Measurements from ENCODE around the gene GPR156. TPM values are rescaled to one million over a fixed set of nuclear protein-coding genes. Genes with fewer than 3 reads are reported as not detected.

GPR156 gene
- total and polyA plus RNA-seq, 2 donors from 2014 or later, result 0.17 to 0.50 TPM

DNA sequence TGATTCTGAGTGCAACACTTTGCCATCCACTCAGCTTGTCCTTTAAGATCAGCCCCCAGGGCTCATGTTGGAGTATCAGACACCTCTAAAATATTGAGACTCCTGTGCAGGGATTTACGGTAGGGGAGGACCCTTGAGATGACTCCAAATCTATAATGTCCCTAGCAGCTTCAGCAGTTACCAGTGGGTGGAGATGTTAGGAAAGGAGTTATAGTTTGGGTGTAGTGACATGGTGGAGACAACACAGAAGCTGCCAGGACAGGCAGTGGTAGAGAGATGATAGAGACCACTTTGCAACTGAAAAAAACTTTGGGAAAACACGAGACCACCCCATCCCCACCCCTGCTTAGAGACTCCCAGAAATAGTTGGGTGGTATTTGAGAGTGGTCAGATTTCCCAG, 147.5 kb downstream of the GPR156 start:
- no peaks in the 10 kb centered on the region for H3K36me3 ChIP-seq (ENCODE audit: control insufficient read depth in 2 of 3, insufficient read depth in 3 of 3, low read length in 3 of 3)
- no peaks in the 10 kb centered on the region for H3K27me3 ChIP-seq (ENCODE audit: control insufficient read depth, insufficient read depth, low read length)
- DNase-seq, result no peak
- H3K9me3 ChIP-seq (ENCODE audit: control insufficient read depth in 2 of 3, insufficient read depth in 1 of 3, low read length in 3 of 3), result no peaks in the 10 kb centered on the region
- H3K4me1 ChIP-seq (ENCODE audit: control insufficient read depth in 2 of 3, insufficient read depth in 2 of 3, low read depth in 1 of 3, low read length in 3 of 3), result no peaks in the 10 kb centered on the region
- H3K27ac ChIP-seq (ENCODE audit: low read depth in 2 of 2, low read length in 2 of 2), result no peak overlapping the region
- FAIRE-seq, result no peak
- H3K9ac ChIP-seq (ENCODE audit: low read length in 3 of 3), result no peak overlapping the region
- intact Hi-C loops (cut with DNase I), result no loop called here
- no peak for TF ChIP-seq CTCF (IDR thresholded peaks at IDR 0.05; ENCODE audit: borderline replicate concordance, extremely low read depth, insufficient read depth)
- H3K4me3 ChIP-seq (ENCODE audit: low read length in 3 of 3), result no peak overlapping the region

DNA sequence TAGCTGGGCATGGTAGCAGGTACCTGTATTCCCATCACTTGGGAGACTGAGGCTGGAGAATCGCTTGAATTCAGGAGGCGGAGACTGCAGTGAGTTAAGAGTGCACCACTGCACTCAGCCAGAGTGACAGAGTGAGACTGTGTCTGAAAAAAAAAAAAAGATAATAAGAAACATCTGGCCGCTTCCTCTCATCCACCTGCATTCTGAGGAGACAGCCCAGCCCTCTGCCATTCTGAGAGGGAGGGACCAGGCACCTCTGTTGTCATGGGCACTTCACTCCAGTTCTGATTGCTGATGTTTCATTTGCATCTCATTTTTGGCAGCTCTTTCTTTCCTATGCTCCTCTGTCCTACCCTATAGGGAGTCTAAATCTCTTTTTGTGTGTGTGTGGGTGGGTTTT, 154.4 kb downstream of the GPR156 start:
- Histone ChIP-seq H3K4me1 (ENCODE audit: control insufficient read depth in 2 of 3, insufficient read depth in 2 of 3, low read depth in 1 of 3, low read length in 3 of 3) (no peaks in the 10 kb centered on the region), H3K9me3 (ENCODE audit: control insufficient read depth in 2 of 3, insufficient read depth in 1 of 3, low read length in 3 of 3) (no peaks in the 10 kb centered on the region), H3K9ac (ENCODE audit: low read length in 3 of 3) (no peak overlapping the region), H3K36me3 (ENCODE audit: control insufficient read depth in 2 of 3, insufficient read depth in 3 of 3, low read length in 3 of 3) (no peaks in the 10 kb centered on the region), H3K27ac (ENCODE audit: low read depth in 2 of 2, low read length in 2 of 2) (no peak overlapping the region), H3K4me3 (ENCODE audit: low read length in 3 of 3) (no peak overlapping the region), H3K27me3 (ENCODE audit: control insufficient read depth, insufficient read depth, low read length) (no peaks in the 10 kb centered on the region)
- no peak for TF ChIP-seq CTCF (IDR thresholded peaks at IDR 0.05; ENCODE audit: borderline replicate concordance, extremely low read depth, insufficient read depth)
- no peak for DNase-seq
- no peak for FAIRE-seq
- intact Hi-C loops (cut with DNase I), result no loop called here

GRCh38 chr3:120129718-120130513, 155.1 kb downstream of the GPR156 start:
- intact Hi-C loops (cut with DNase I), result no loop called here
- TF ChIP-seq CTCF (IDR thresholded peaks at IDR 0.05; ENCODE audit: borderline replicate concordance, extremely low read depth, insufficient read depth), result no peak
- H3K9ac ChIP-seq (ENCODE audit: low read length in 3 of 3), result no peak overlapping the region
- H3K4me3 ChIP-seq (ENCODE audit: low read length in 3 of 3), result no peak overlapping the region
- H3K9me3 ChIP-seq (ENCODE audit: control insufficient read depth in 2 of 3, insufficient read depth in 1 of 3, low read length in 3 of 3), result no peaks in the 10 kb centered on the region
- no peak overlapping the region for H3K27ac ChIP-seq (ENCODE audit: low read depth in 2 of 2, low read length in 2 of 2)
- FAIRE-seq (no peak), DNase-seq (no peak)
- H3K4me1 ChIP-seq (ENCODE audit: control insufficient read depth in 2 of 3, insufficient read depth in 2 of 3, low read depth in 1 of 3, low read length in 3 of 3), result no peaks in the 10 kb centered on the region
- no peaks in the 10 kb centered on the region for H3K27me3 ChIP-seq (ENCODE audit: control insufficient read depth, insufficient read depth, low read length)
- no peaks in the 10 kb centered on the region for H3K36me3 ChIP-seq (ENCODE audit: control insufficient read depth in 2 of 3, insufficient read depth in 3 of 3, low read length in 3 of 3)

Data from kidney (tissue), 14 donors.